Loucy (cell line): ENCODE data around the gene FANK1.

ENCODE experiments used
- H2AFZ ChIP-seq: fragments of 200-600 bp; sonication (generic); 2 replicates; pipeline ENCODE4 v1.6.0; 2016; ENCODE audit warnings: antibody characterized with exemption, mild to moderate bottlenecking, low read length, moderate library complexity
- H3F3A ChIP-seq: fragments of 200-600 bp; 2 replicates; pipeline ENCODE4 v1.6.0; 2016; ENCODE audit warnings: antibody characterized with exemption, low read depth, mild to moderate bottlenecking
- H3K27me3 ChIP-seq: fragments of 200-600 bp; sonication (generic); 2 replicates; pipeline ENCODE4 v1.6.1; 2014; ENCODE audit warnings: low read length, mild to moderate bottlenecking; ENCODE audit not compliant: insufficient read depth, poor library complexity, severe bottlenecking
- H3K36me3 ChIP-seq: fragments of 200-600 bp; sonication (generic); 2 replicates; pipeline ENCODE4 v1.6.1; 2016; ENCODE audit warnings: low read length; ENCODE audit not compliant: insufficient read depth
- H3K4me1 ChIP-seq: fragments of 200-600 bp; sonication (generic); 2 replicates; pipeline ENCODE4 v1.5.1; 2014; ENCODE audit warnings: low read length, mild to moderate bottlenecking; ENCODE audit not compliant: insufficient read depth, poor library complexity, severe bottlenecking
- H3K4me2 ChIP-seq: fragments of 200-600 bp; sonication (generic); 2 replicates; pipeline ENCODE4 v1.6.0; 2014; ENCODE audit warnings: antibody characterized with exemption, low read length, low read depth, mild to moderate bottlenecking; ENCODE audit not compliant: poor library complexity, severe bottlenecking
- H3K4me3 ChIP-seq: fragments of 200-600 bp; sonication (generic); 2 replicates; pipeline ENCODE4 v1.5.1; 2014; ENCODE audit warnings: low read length, mild to moderate bottlenecking, mixed read lengths; ENCODE audit not compliant: poor library complexity, severe bottlenecking
- H3K79me2 ChIP-seq: fragments of 200-600 bp; sonication (generic); 2 replicates; pipeline ENCODE4 v1.6.1; 2014; ENCODE audit warnings: low read length; ENCODE audit not compliant: insufficient read depth
- H3K9ac ChIP-seq: fragments of 200-600 bp; sonication (generic); 2 replicates; pipeline ENCODE4 v1.6.0; 2014; ENCODE audit warnings: mild to moderate bottlenecking, low read depth, low read length, moderate library complexity; ENCODE audit not compliant: poor library complexity, severe bottlenecking
- H3K9me2 ChIP-seq: fragments of 200-600 bp; sonication (generic); replicated peaks from 2 replicates; pipeline ENCODE4 v1.6.1; 2016; ENCODE audit warnings: low read depth, low read length, mixed read lengths
- H3K9me3 ChIP-seq: fragments of 200-600 bp; sonication (generic); 2 replicates; pipeline ENCODE4 v1.6.1; 2014; ENCODE audit warnings: mild to moderate bottlenecking, antibody characterized with exemption, low read length, low read depth; ENCODE audit not compliant: insufficient read depth
- H4K20me1 ChIP-seq: fragments of 200-600 bp; sonication (generic); 2 replicates; pipeline ENCODE4 v1.6.0; 2014; ENCODE audit warnings: antibody characterized with exemption, low read length, mild to moderate bottlenecking; ENCODE audit not compliant: insufficient read depth, poor library complexity, severe bottlenecking
- CTCF ChIP-seq: fragments of 200-600 bp; sonication (generic); conservative IDR thresholded peaks from 2 replicates; pipeline ENCODE4 v1.5.1; 2014; ENCODE audit warnings: mild to moderate bottlenecking, antibody characterized with exemption, low read length
- EZH2phosphoT487 ChIP-seq: fragments of 200-600 bp; IDR thresholded peaks from 2 replicates; pipeline ENCODE4 v1.6.1; 2018; ENCODE audit warnings: antibody characterized with exemption, mild to moderate bottlenecking, moderate library complexity, borderline replicate concordance

The FANK1 gene

GRCh38 chr10:126057494-126057893 lies 161.1 kb downstream of the FANK1 start:
- Histone ChIP-seq H3K27me3 (no peaks in the 10 kb centered on the region), H3K9me3 (peaks cover 3% of the 10 kb centered on the region; the same call in 1 of the 2 replicates)

GRCh38 chr10:126058104-126058503 lies 161.7 kb downstream of the FANK1 start:
- Histone ChIP-seq H3K36me3 (no peaks in the 10 kb centered on the region), H2AFZ (no peak overlapping the region), H3F3A (no peaks in the 10 kb centered on the region), H3K4me3 (no peak overlapping the region), H4K20me1 (no peaks in the 10 kb centered on the region), H3K4me2 (no peak overlapping the region), H3K79me2 (no peaks in the 10 kb centered on the region), H3K4me1 (no peaks in the 10 kb centered on the region), H3K9ac (no peak overlapping the region), H3K27me3 (no peaks in the 10 kb centered on the region), H3K9me3 (peaks cover 3% of the 10 kb centered on the region; the same call in 1 of the 2 replicates), H3K9me2 (no peaks in the 10 kb centered on the region)
- TF ChIP-seq EZH2phosphoT487 (no peak), CTCF (no peak)

More at GRCh38 chr10:126057494-126057893, 161.1 kb downstream of the FANK1 start:
- H3K4me3 ChIP-seq: no peak overlapping the region
- no peak overlapping the region for H3K4me2 ChIP-seq
- no peak overlapping the region for H2AFZ ChIP-seq
- H3F3A ChIP-seq: no peaks in the 10 kb centered on the region
- no peaks in the 10 kb centered on the region for H4K20me1 ChIP-seq
- no peaks in the 10 kb centered on the region for H3K36me3 ChIP-seq
- H3K9me2 ChIP-seq: no peaks in the 10 kb centered on the region
- H3K9ac ChIP-seq: no peak overlapping the region
- no peaks in the 10 kb centered on the region for H3K79me2 ChIP-seq
- no peaks in the 10 kb centered on the region for H3K4me1 ChIP-seq
- TF ChIP-seq EZH2phosphoT487 (no peak), CTCF (no peak)

GRCh38 chr10:126058507-126058906 lies 162.1 kb downstream of the FANK1 start:
- no peaks in the 10 kb centered on the region for H3K9me2 ChIP-seq
- no peaks in the 10 kb centered on the region for H4K20me1 ChIP-seq
- H3K27me3 ChIP-seq: no peaks in the 10 kb centered on the region
- H3K79me2 ChIP-seq: no peaks in the 10 kb centered on the region
- H2AFZ ChIP-seq: no peak overlapping the region
- no peak overlapping the region for H3K4me2 ChIP-seq
- no peak overlapping the region for H3K9ac ChIP-seq
- no peak overlapping the region for H3K4me3 ChIP-seq
- TF ChIP-seq CTCF (no peak), EZH2phosphoT487 (no peak)
- peaks cover 6% of the 10 kb centered on the region; the same call in 1 of the 2 replicates for H3K9me3 ChIP-seq
- H3F3A ChIP-seq: no peaks in the 10 kb centered on the region
- no peaks in the 10 kb centered on the region for H3K36me3 ChIP-seq
- no peaks in the 10 kb centered on the region for H3K4me1 ChIP-seq
